OCI-LY3 (cell line): ENCODE results near the gene DMRTA2.

Experiments
- EZH2phosphoT487 ChIP-seq: fragments of 200-600 bp; shearing (Covaris generic); IDR thresholded peaks from 2 replicates; pipeline ENCODE4 v1.6.1; 2018; ENCODE audit warnings: antibody characterized with exemption, mixed run types, low read depth
- TF ChIP-seq, protein P1 (sequence below): fragments of 200-600, 300-600 bp; sonication (generic); IDR thresholded peaks from 2 replicates; pipeline ENCODE4 v1.5.1; 2014; ENCODE audit warnings: antibody characterized with exemption, low read length, low read depth

DNA sequence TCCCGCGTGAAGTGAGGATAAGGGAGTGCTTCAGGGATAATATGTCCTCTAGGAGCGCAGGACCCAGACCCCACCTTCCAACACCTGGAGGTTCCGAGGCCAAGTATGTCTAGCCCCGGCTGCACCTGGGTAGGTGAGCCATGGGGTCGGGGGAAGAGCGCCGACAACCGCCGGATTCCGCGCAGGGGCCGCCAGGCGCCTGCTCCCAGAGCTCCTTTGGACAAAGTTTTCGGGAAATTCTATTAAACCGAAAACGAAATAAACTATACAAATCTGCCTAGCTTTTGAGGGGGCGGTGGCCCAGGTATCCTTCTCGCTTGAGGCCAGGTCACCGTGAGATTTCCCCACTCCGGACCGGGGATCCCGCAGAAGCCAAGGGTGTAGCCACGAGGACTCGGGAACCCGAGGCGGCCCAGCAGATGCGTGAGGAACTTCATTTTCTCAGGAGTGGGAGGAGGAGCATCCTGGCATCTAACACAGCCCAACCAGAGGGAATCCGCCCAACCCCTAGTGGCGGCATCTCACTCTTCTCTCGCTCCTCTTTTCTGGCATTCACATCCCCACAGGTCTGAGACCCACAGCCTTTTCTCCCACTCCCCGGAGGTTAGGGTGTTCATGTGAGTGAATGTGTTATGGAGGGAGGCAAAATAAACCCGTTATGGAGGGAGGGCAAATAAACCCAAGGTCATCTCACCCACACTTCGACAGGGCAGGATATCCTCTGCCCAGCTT, 2.3 kb upstream of the DMRTA2 start:
- TF ChIP-seq, protein P1, sequence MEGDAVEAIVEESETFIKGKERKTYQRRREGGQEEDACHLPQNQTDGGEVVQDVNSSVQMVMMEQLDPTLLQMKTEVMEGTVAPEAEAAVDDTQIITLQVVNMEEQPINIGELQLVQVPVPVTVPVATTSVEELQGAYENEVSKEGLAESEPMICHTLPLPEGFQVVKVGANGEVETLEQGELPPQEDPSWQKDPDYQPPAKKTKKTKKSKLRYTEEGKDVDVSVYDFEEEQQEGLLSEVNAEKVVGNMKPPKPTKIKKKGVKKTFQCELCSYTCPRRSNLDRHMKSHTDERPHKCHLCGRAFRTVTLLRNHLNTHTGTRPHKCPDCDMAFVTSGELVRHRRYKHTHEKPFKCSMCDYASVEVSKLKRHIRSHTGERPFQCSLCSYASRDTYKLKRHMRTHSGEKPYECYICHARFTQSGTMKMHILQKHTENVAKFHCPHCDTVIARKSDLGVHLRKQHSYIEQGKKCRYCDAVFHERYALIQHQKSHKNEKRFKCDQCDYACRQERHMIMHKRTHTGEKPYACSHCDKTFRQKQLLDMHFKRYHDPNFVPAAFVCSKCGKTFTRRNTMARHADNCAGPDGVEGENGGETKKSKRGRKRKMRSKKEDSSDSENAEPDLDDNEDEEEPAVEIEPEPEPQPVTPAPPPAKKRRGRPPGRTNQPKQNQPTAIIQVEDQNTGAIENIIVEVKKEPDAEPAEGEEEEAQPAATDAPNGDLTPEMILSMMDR = no peak
- TF ChIP-seq EZH2phosphoT487 = no peak
